Measurements from ENCODE around the gene RAET1G.

The RAET1G gene

GRCh38 chr6:149897015-149897697 is 25.8 kb downstream of the RAET1G start:
- TF ChIP-seq POLR2AphosphoS5 (IDR thresholded peaks at IDR 0.05; ENCODE audit: low read depth, low read length): no peak
- TF ChIP-seq SIN3A (IDR thresholded peaks at IDR 0.05; ENCODE audit: borderline replicate concordance, insufficient read depth, low read length): no peak
- TF ChIP-seq FOXP2 (optimal IDR thresholded peaks at IDR 0.05; ENCODE audit: borderline replicate concordance, extremely low read depth, extremely low read length, insufficient read depth): no peak
- no peak for TF ChIP-seq REST (IDR thresholded peaks at IDR 0.05; ENCODE audit: insufficient read depth in 1 of 2, low read depth in 2 of 2, low read length in 2 of 2)
- TF ChIP-seq TAF1 (IDR thresholded peaks at IDR 0.05; ENCODE audit: borderline replicate concordance, insufficient read depth, low read length): no peak

DNA sequence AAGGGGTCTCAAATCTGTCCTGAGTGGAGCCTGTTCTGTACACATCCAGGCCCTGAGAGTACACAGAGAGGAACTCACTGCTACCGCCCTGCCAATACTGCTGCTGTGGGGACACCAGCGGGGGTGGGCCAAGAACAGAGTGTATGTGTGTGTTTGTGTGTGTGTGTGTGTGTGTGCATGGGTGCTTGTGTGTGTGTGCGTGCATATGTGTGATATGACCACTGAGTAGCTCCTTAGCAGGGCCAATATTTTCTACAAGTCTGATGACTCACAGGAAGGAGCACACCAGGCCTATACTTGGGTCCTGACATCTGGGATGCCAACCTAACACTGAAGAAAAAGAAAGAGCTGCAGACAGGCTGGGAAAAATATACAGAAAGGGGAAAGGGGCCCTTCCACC is 26.4 kb downstream of the RAET1G start:
- TF ChIP-seq SIN3A (IDR thresholded peaks at IDR 0.05; ENCODE audit: borderline replicate concordance, insufficient read depth, low read length) (no peak), FOXP2 (optimal IDR thresholded peaks at IDR 0.05; ENCODE audit: borderline replicate concordance, extremely low read depth, extremely low read length, insufficient read depth) (no peak), TAF1 (IDR thresholded peaks at IDR 0.05; ENCODE audit: borderline replicate concordance, insufficient read depth, low read length) (no peak), POLR2AphosphoS5 (IDR thresholded peaks at IDR 0.05; ENCODE audit: low read depth, low read length) (no peak), REST (IDR thresholded peaks at IDR 0.05; ENCODE audit: insufficient read depth in 1 of 2, low read depth in 2 of 2, low read length in 2 of 2) (no peak)

GRCh38 chr6:149895833-149896271 is 27.1 kb downstream of the RAET1G start:
- TF ChIP-seq FOXP2 (optimal IDR thresholded peaks at IDR 0.05; ENCODE audit: borderline replicate concordance, extremely low read depth, extremely low read length, insufficient read depth) (no peak), TAF1 (IDR thresholded peaks at IDR 0.05; ENCODE audit: borderline replicate concordance, insufficient read depth, low read length) (no peak), REST (IDR thresholded peaks at IDR 0.05; ENCODE audit: insufficient read depth in 1 of 2, low read depth in 2 of 2, low read length in 2 of 2) (no peak), SIN3A (IDR thresholded peaks at IDR 0.05; ENCODE audit: borderline replicate concordance, insufficient read depth, low read length) (no peak), POLR2AphosphoS5 (IDR thresholded peaks at IDR 0.05; ENCODE audit: low read depth, low read length) (no peak)

DNA sequence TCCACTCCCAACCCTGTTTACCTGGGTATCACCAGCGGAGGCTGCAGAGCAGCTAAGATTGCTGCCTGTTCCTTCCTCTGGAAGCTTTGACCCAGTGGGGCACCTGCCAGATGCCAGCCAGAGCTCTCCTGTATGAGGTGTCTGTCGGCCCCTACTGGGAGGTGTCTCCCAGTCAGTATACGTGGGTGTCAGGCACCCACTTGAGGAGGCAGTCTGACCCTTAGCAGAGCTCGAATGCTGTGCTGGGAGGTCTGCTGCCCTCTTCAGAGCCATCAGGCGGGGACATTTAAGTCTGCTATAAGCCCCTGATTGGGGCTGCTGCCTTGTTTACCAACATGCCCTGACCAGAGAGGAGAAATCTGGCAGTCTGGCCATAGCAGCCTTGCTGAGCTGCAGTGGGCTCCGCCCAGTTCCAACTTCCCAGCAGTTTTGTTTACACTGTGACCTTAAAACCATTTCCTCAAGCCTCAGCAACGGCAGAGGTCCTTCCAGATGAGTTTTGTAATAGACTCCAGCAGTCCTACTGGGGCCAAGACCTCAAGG is 27.8 kb downstream of the RAET1G start:
- TF ChIP-seq REST (IDR thresholded peaks at IDR 0.05; ENCODE audit: insufficient read depth in 1 of 2, low read depth in 2 of 2, low read length in 2 of 2) (no peak), SIN3A (IDR thresholded peaks at IDR 0.05; ENCODE audit: borderline replicate concordance, insufficient read depth, low read length) (no peak), POLR2AphosphoS5 (IDR thresholded peaks at IDR 0.05; ENCODE audit: low read depth, low read length) (no peak), TAF1 (IDR thresholded peaks at IDR 0.05; ENCODE audit: borderline replicate concordance, insufficient read depth, low read length) (no peak), FOXP2 (optimal IDR thresholded peaks at IDR 0.05; ENCODE audit: borderline replicate concordance, extremely low read depth, extremely low read length, insufficient read depth) (no peak)

All from PFSK-1 (cell line).